HEK293T (cell line): ENCODE data around the gene USP1.

Experiments used
- CTCF ChIA-PET: fragments of 350-600 bp; formaldehyde crosslinking; extraction: SDS; loops from one replicate; lab custom pipeline; 2021; ENCODE audit warnings: antibody characterized with exemption, inconsistent platforms; lab: Yijun Ruan, JAX
- POLR2A ChIA-PET: fragments of 350-600 bp; formaldehyde crosslinking; extraction: SDS; loops from one replicate; lab custom pipeline; 2020; ENCODE audit warnings: antibody characterized with exemption, inconsistent platforms; lab: Yijun Ruan, JAX
- DNase-seq: peaks from one replicate; pipeline ENCODE4 v3.0.0; 2012; ENCODE audit warnings: mixed read lengths; ENCODE audit errors: extremely low spot score
- ARNT ChIP-seq: fragments of 450-650 bp; IDR thresholded peaks from 2 replicates; pipeline ENCODE4 v1.6.1; 2017; ENCODE audit warnings: mild to moderate bottlenecking
- BHLHE40 ChIP-seq: fragments of 450-650 bp; IDR thresholded peaks from 2 replicates; pipeline ENCODE4 v1.6.1; 2016; ENCODE audit warnings: mild to moderate bottlenecking, moderate library complexity, borderline replicate concordance
- CTBP1 ChIP-seq: fragments of 450-650 bp; IDR thresholded peaks from 2 replicates; pipeline ENCODE4 v1.6.1; 2016; ENCODE audit warnings: borderline replicate concordance
- ELF4 ChIP-seq: fragments of 450-650 bp; IDR thresholded peaks from 2 replicates; pipeline ENCODE4 v1.6.1; 2017; ENCODE audit warnings: antibody characterized with exemption
- FOXA1 ChIP-seq: fragments of 450-650 bp; IDR thresholded peaks from 2 replicates; pipeline ENCODE4 v1.6.1; 2016; ENCODE audit warnings: mild to moderate bottlenecking
- FOXK2 ChIP-seq: fragments of 450-650 bp; IDR thresholded peaks from 2 replicates; pipeline ENCODE4 v1.6.1; 2016; ENCODE audit warnings: mild to moderate bottlenecking
- FOXM1 ChIP-seq: fragments of 450-650 bp; IDR thresholded peaks from 2 replicates; pipeline ENCODE4 v1.6.1; 2017; ENCODE audit warnings: mild to moderate bottlenecking, borderline replicate concordance
- HDGF ChIP-seq: fragments of 450-650 bp; IDR thresholded peaks from 2 replicates; pipeline ENCODE4 v1.6.1; 2017; ENCODE audit warnings: antibody characterized with exemption, borderline replicate concordance
- L3MBTL2 ChIP-seq: fragments of 450-650 bp; conservative IDR thresholded peaks from 2 replicates; pipeline ENCODE4 v1.6.1; 2016; ENCODE audit warnings: mild to moderate bottlenecking
- LEF1 ChIP-seq: fragments of 450-650 bp; IDR thresholded peaks from 2 replicates; pipeline ENCODE4 v1.6.1; 2017; ENCODE audit warnings: mild to moderate bottlenecking, borderline replicate concordance
- NFRKB ChIP-seq: fragments of 450-650 bp; IDR thresholded peaks from 2 replicates; pipeline ENCODE4 v1.6.1; 2016; ENCODE audit warnings: mild to moderate bottlenecking, moderate library complexity
- PKNOX1 ChIP-seq: fragments of 450-650 bp; IDR thresholded peaks from 2 replicates; pipeline ENCODE4 v1.6.1; 2016
- SP1 ChIP-seq: fragments of 450-650 bp; IDR thresholded peaks from 2 replicates; pipeline ENCODE4 v1.6.1; 2017
- SUZ12 ChIP-seq: fragments of 450-650 bp; IDR thresholded peaks from 2 replicates; pipeline ENCODE4 v1.6.1; 2016; ENCODE audit warnings: mild to moderate bottlenecking
- TARDBP ChIP-seq: fragments of 450-650 bp; IDR thresholded peaks from 2 replicates; pipeline ENCODE4 v1.6.1; 2016
- ZNF384 ChIP-seq: fragments of 450-650 bp; IDR thresholded peaks from 2 replicates; pipeline ENCODE4 v1.6.1; 2016

The USP1 gene

GRCh38 chr1:62423580-62424242, 13.1 kb upstream of the USP1 start:
- ChIA-PET CTCF (no interaction called here), POLR2A (interaction anchor here (3.2 kb wide), 1 partner anchor 12 kb away, joined by 23 read pairs; no protein-coding TSS in a partner anchor)
- DNase-seq, result no peak
- TF ChIP-seq FOXM1 (no peak), TARDBP (no peak), PKNOX1 (no peak), SUZ12 (no peak), BHLHE40 (no peak), NFRKB (no peak), LEF1 (no peak), ARNT (no peak), CTBP1 (no peak), L3MBTL2 (no peak), FOXA1 (no peak), SP1 (no peak), HDGF (no peak)

- POLR2A ChIA-PET, result interaction anchor here (3.2 kb wide), 1 partner anchor 11 kb away, joined by 23 read pairs; no protein-coding TSS in a partner anchor
- DNase-seq, result no peak
Observed at GRCh38 chr1:62424411-62424810, 12.4 kb upstream of the USP1 start.

GRCh38 chr1:62425041-62425440, 11.8 kb upstream of the USP1 start:
- ChIA-PET CTCF (no interaction called here), POLR2A (interaction anchor here (3.2 kb wide), 1 partner anchor 11 kb away, joined by 23 read pairs; no protein-coding TSS in a partner anchor)
- no peak for DNase-seq
- TF ChIP-seq ARNT (no peak), HDGF (no peak), SP1 (no peak), NFRKB (no peak), FOXM1 (no peak), CTBP1 (no peak), BHLHE40 (no peak), ZNF384 (no peak), FOXA1 (no peak), LEF1 (no peak), ELF4 (no peak), SUZ12 (no peak), FOXK2 (no peak), L3MBTL2 (no peak), PKNOX1 (no peak), TARDBP (no peak)

More at GRCh38 chr1:62424411-62424810, 12.4 kb upstream of the USP1 start:
- TF ChIP-seq LEF1 (no peak), SUZ12 (no peak), NFRKB (no peak), PKNOX1 (no peak), FOXA1 (no peak), SP1 (no peak), ZNF384 (no peak), TARDBP (no peak), HDGF (no peak), CTBP1 (no peak), L3MBTL2 (no peak), ARNT (no peak), FOXM1 (no peak), FOXK2 (no peak), ELF4 (no peak)
- CTCF ChIA-PET, result no interaction called here

- ChIA-PET POLR2A (interaction anchor here (3.2 kb wide), 1 partner anchor 10 kb away, joined by 23 read pairs; no protein-coding TSS in a partner anchor), CTCF (no interaction called here)
- no peak for TF ChIP-seq TARDBP
- no peak for TF ChIP-seq FOXA1
- TF ChIP-seq HDGF, result no peak
- no peak for TF ChIP-seq PKNOX1
- TF ChIP-seq ELF4, result no peak
- TF ChIP-seq BHLHE40, result no peak
- TF ChIP-seq ZNF384, result no peak
- DNase-seq, result no peak
Observed at GRCh38 chr1:62426237-62426636, 10.6 kb upstream of the USP1 start.

- CTCF ChIA-PET, result no interaction called here
- TF ChIP-seq NFRKB (no peak), HDGF (no peak), LEF1 (no peak), TARDBP (no peak), ARNT (no peak), SUZ12 (no peak), CTBP1 (no peak), ELF4 (no peak), FOXK2 (no peak), SP1 (no peak), L3MBTL2 (no peak), FOXA1 (no peak), PKNOX1 (no peak), FOXM1 (no peak), ZNF384 (no peak), BHLHE40 (no peak)
- POLR2A ChIA-PET, result interaction anchor here (3.2 kb wide), 1 partner anchor 9 kb away, joined by 23 read pairs; no protein-coding TSS in a partner anchor
- no peak for DNase-seq
Observed at GRCh38 chr1:62426794-62427193, 10.1 kb upstream of the USP1 start.
